Thoracic aorta (tissue), 2 donors: ENCODE measurements around the gene RSU1. TPM values are rescaled to one million over a fixed set of nuclear protein-coding genes. Genes with fewer than 3 reads are reported as not detected.

ENCODE experiments used
- ATAC-seq: fragments of 150-250 bp; one replicate; pipeline ENCODE4 v1.8.0; 2017; ENCODE audit warnings: low read depth; ENCODE audit not compliant: insufficient number of reproducible peaks, low FRiP score
- DNase-seq: peaks from one replicate; pipeline ENCODE4 v3.0.0-alpha.2; 2020; ENCODE audit warnings: low spot score
- H3K27ac ChIP-seq, 2 donors: fragments of 200-600 bp; sonication (generic); 1 replicate in 1 of 2; 2 replicates in 1 of 2; pipeline ENCODE4 v1.5.1; 2016; ENCODE audit warnings: mild to moderate bottlenecking in 2 of 2, moderate library complexity in 2 of 2
- H3K27me3 ChIP-seq: fragments of 200-600 bp; sonication (generic); replicated peaks from 2 replicates; pipeline ENCODE4 v1.6.0; 2016; ENCODE audit warnings: mild to moderate bottlenecking; ENCODE audit not compliant: insufficient read depth
- H3K36me3 ChIP-seq: fragments of 200-600 bp; sonication (generic); one replicate; pipeline ENCODE4 v1.5.1; 2016
- H3K4me1 ChIP-seq, 2 donors: fragments of 200-600 bp; sonication (generic); 1 replicate in 1 of 2; 2 replicates in 1 of 2; pipeline versions ENCODE4 v1.5.1 to v1.6.0; 2016; ENCODE audit warnings: low read depth in 2 of 2, mild to moderate bottlenecking in 1 of 2; ENCODE audit not compliant: control insufficient read depth in 1 of 2
- H3K4me3 ChIP-seq: fragments of 200-600 bp; sonication (generic); 2 replicates; pipeline ENCODE4 v1.5.1; 2016; ENCODE audit warnings: mild to moderate bottlenecking
- H3K9me3 ChIP-seq: fragments of 200-600 bp; sonication (generic); 2 replicates; pipeline ENCODE4 v1.5.1; 2016
- total RNA-seq, 2 donors: library from RNA; depleted of rRNA; stranded (reverse); fragments of >200 nt; gene quantifications; one replicate each; pipeline versions ENCODE4 v1.1.0 to v1.2.3, GENCODE V29; 2016
- TF ChIP-seq, protein P1 (sequence below): fragments of 200-600 bp; sonication (generic); IDR thresholded peaks from one replicate; pipeline ENCODE4 v1.5.1; 2019; ENCODE audit warnings: antibody characterized with exemption

RSU1 gene
- total RNA-seq, 2 donors from 2014 or later: 88.0 to 122 TPM

DNA sequence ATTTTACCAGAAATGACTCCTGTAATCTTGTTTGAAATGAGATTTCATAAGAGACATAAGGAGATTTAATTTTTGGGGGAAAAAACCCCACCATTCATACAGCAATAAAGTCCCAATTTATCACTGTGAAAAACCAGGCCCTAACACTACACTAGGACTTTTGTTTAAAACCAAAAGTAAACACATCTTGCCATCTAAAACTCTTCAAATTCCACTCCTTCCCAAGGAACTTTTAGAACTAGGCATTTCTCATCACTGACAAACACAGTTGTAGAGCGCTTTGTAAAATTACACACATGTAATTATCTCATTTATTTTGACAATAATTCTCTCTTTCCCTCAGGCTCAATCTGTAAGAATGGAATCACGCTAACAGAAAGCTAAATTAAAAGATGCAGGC, 167.5 kb downstream of the RSU1 start:
- Histone ChIP-seq H3K36me3 (no peaks in the 10 kb centered on the region), H3K27ac (no peak overlapping the region), H3K4me1 (no peaks in the 10 kb centered on the region), H3K27me3 (no peaks in the 10 kb centered on the region), H3K4me3 (no peak overlapping the region), H3K9me3 (no peaks in the 10 kb centered on the region)
- TF ChIP-seq, protein P1, sequence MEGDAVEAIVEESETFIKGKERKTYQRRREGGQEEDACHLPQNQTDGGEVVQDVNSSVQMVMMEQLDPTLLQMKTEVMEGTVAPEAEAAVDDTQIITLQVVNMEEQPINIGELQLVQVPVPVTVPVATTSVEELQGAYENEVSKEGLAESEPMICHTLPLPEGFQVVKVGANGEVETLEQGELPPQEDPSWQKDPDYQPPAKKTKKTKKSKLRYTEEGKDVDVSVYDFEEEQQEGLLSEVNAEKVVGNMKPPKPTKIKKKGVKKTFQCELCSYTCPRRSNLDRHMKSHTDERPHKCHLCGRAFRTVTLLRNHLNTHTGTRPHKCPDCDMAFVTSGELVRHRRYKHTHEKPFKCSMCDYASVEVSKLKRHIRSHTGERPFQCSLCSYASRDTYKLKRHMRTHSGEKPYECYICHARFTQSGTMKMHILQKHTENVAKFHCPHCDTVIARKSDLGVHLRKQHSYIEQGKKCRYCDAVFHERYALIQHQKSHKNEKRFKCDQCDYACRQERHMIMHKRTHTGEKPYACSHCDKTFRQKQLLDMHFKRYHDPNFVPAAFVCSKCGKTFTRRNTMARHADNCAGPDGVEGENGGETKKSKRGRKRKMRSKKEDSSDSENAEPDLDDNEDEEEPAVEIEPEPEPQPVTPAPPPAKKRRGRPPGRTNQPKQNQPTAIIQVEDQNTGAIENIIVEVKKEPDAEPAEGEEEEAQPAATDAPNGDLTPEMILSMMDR: no peak
- no peak for DNase-seq
- ATAC-seq: no peak

DNA sequence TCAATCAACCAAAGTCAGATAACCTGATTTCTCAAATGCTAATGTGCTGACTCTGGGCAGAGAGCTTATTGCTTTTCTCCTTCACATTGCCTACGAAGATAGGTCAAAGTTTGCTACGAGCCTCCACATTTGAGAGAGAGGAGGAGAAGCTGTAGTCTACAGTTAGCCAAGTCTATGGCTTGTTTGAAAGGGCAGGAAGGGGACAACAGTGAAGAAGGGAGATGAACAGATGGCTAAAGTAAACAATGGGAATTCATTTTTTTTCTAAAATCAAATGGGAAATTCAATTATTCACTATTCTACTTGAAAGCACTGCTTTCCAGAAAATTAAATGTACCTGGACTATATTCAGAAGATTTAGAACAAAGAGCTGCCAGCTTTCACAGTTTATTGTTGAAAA, 168.9 kb downstream of the RSU1 start:
- no peak for ATAC-seq
- H3K27me3 ChIP-seq: no peaks in the 10 kb centered on the region
- no peaks in the 10 kb centered on the region for H3K4me1 ChIP-seq
- H3K4me3 ChIP-seq: no peak overlapping the region
- H3K9me3 ChIP-seq: no peaks in the 10 kb centered on the region
- no peak overlapping the region for H3K27ac ChIP-seq
- TF ChIP-seq, protein P1: no peak
- no peaks in the 10 kb centered on the region for H3K36me3 ChIP-seq
- no peak for DNase-seq

DNA sequence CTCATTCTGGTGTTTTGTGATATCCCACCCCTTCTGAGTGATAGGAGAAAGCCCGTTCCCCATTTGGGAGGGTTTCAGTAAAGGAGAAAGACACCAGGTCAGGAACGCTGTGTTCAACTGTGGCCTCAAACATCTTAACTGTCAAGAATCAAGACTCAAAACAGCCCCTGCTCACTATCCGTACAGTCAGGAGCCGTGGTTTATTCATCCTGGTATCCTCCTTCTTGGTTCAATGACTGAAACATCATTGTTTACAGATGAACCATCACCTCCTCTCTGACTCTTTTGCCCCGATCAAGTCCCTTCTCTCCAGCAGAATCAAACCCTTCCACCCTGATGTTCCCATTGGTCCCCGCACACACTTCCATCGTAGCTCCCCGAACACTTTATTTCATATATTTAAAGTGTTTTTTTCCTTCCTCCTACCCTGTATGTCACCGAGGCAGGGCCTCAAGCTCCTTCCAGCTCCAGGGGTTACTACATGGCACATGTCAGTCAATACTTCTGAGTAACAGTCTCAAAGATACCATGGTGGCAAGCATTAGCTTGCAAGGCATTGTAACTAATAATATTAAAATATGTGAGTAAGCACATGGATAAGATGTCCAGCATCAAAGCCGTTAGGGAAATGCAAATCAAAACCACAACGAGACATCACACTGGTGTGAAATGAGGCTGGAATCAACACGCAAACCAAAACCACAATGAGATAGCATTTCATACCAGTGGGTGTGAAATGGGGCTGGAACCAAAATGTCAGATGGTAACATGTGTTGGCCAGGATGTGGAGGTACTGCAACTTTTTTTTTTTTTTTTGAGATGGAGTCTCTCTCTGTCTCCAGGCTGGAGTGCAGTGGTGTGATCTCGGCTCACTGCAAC, 170.8 kb downstream of the RSU1 start:
- TF ChIP-seq, protein P1: no peak

DNA sequence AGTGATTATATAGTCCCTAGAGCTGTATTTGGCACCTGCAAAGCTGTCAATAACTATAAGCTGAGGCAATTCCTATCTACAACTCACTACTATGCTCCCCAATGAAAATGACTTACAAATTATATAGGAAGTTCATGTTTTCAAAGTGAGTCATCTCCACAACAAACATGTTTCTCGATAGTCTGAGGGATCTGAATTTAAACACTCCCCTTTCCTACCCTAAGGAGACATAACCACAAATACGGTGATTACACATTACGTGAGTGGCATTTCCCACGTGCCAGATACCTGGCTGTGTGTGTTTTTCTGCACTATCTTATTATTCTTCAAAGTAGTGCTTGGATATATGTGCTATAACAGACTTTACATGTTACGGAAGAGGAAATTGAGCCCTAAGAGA, 173.1 kb downstream of the RSU1 start:
- H3K4me1 ChIP-seq: no peaks in the 10 kb centered on the region
- no peak for ATAC-seq
- H3K36me3 ChIP-seq: no peaks in the 10 kb centered on the region
- TF ChIP-seq, protein P1: no peak
- H3K9me3 ChIP-seq: no peaks in the 10 kb centered on the region
- H3K27me3 ChIP-seq: no peaks in the 10 kb centered on the region
- no peak overlapping the region for H3K4me3 ChIP-seq
- DNase-seq: no peak
- H3K27ac ChIP-seq: no peak overlapping the region

More for the DNA sequence above, 170.8 kb downstream of the RSU1 start:
- Histone ChIP-seq H3K4me3 (no peak overlapping the region), H3K27ac (no peak overlapping the region), H3K36me3 (no peaks in the 10 kb centered on the region), H3K9me3 (no peaks in the 10 kb centered on the region), H3K4me1 (no peaks in the 10 kb centered on the region), H3K27me3 (no peaks in the 10 kb centered on the region)
- DNase-seq (no peak), ATAC-seq (no peak)

DNA sequence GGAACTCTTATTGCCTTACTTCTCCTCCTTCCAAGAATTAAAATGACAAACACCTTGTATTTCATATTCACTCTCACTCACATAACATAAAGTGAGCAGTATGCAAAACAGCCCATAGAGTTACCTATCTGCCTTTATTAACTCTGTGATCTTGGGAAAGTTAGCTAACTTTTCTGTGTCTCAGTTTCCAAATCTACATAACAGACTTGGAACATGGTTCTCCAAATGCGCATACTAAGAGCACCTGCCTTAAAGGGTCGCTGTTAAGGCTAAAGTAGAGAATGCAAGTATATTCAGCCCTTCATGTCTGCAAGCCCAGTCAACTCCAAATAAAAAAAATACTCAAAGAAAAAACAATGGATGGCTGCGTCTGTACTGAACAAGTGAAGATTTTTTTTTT, 173.7 kb downstream of the RSU1 start:
- DNase-seq: no peak
- TF ChIP-seq, protein P1: no peak
- Histone ChIP-seq H3K4me1 (no peaks in the 10 kb centered on the region), H3K27me3 (no peaks in the 10 kb centered on the region), H3K4me3 (no peak overlapping the region), H3K27ac (no peak overlapping the region), H3K9me3 (no peaks in the 10 kb centered on the region), H3K36me3 (no peaks in the 10 kb centered on the region)
- ATAC-seq: no peak
